GM19238 (cell line): ENCODE measurements around the gene SUPV3L1.
"Not testable (repeated sequence)": the region's sequence is repeated elsewhere in the genome, so short reads cannot be mapped to it uniquely, and the experiment has no call there.

Experiments used
- DNase-seq: peaks from one replicate; pipeline ENCODE4 v3.0.0; 2011; ENCODE audit warnings: low spot score; ENCODE audit not compliant: insufficient read length

The SUPV3L1 gene

GRCh38 chr10:69229616-69229916 lies 49.5 kb downstream of the SUPV3L1 start:
- DNase-seq: no peak

- no peak for DNase-seq
Measured at GRCh38 chr10:69230128-69230527, 50.1 kb downstream of the SUPV3L1 start.

GRCh38 chr10:69232252-69232651 lies 52.2 kb downstream of the SUPV3L1 start:
- no peak for DNase-seq

GRCh38 chr10:69232736-69233480 lies 52.9 kb downstream of the SUPV3L1 start:
- DNase-seq: no peak

- DNase-seq: no peak
Measured at GRCh38 chr10:69234447-69234846, 54.4 kb downstream of the SUPV3L1 start.

GRCh38 chr10:69237528-69238159 lies 57.6 kb downstream of the SUPV3L1 start:
- peak; percentile 78 for DNase-seq

- no peak for DNase-seq
Measured at GRCh38 chr10:69239136-69239535, 59.1 kb downstream of the SUPV3L1 start.

- no peak for DNase-seq
Measured at GRCh38 chr10:69239816-69240434, 59.9 kb downstream of the SUPV3L1 start.

GRCh38 chr10:69240455-69240854 lies 60.4 kb downstream of the SUPV3L1 start:
- DNase-seq: no peak

- DNase-seq: no peak
Measured at GRCh38 chr10:69241575-69241974, 61.5 kb downstream of the SUPV3L1 start.

- no peak for DNase-seq
Measured at GRCh38 chr10:69242040-69242851, 62.2 kb downstream of the SUPV3L1 start.

GRCh38 chr10:69242852-69243212 lies 62.8 kb downstream of the SUPV3L1 start:
- no peak for DNase-seq

GRCh38 chr10:69243817-69244216 lies 63.8 kb downstream of the SUPV3L1 start:
- DNase-seq: no peak

- DNase-seq: no peak
Measured at GRCh38 chr10:69246036-69246435, 66.0 kb downstream of the SUPV3L1 start.

GRCh38 chr10:69246581-69247312 lies 66.7 kb downstream of the SUPV3L1 start:
- no peak for DNase-seq

GRCh38 chr10:69247313-69247710 lies 67.3 kb downstream of the SUPV3L1 start:
- no peak for DNase-seq

GRCh38 chr10:69248117-69248730 lies 68.2 kb downstream of the SUPV3L1 start:
- no peak for DNase-seq

GRCh38 chr10:69250041-69250440 lies 70.0 kb downstream of the SUPV3L1 start:
- DNase-seq: no peak

- DNase-seq: not testable (repeated sequence)
Measured at GRCh38 chr10:69251417-69251816, 71.4 kb downstream of the SUPV3L1 start.

- DNase-seq: no peak
Measured at GRCh38 chr10:69253171-69253570, 73.1 kb downstream of the SUPV3L1 start.

GRCh38 chr10:69254877-69255276 lies 74.8 kb downstream of the SUPV3L1 start:
- DNase-seq: no peak
